NCI-H1694 (cell line): Measurements from ENCODE around the gene NOSIP.

Source experiments
- DNase-seq: peaks from one replicate; lab custom pipeline; 2025; lab: John Stamatoyannopoulos, UW

NOSIP gene

DNA sequence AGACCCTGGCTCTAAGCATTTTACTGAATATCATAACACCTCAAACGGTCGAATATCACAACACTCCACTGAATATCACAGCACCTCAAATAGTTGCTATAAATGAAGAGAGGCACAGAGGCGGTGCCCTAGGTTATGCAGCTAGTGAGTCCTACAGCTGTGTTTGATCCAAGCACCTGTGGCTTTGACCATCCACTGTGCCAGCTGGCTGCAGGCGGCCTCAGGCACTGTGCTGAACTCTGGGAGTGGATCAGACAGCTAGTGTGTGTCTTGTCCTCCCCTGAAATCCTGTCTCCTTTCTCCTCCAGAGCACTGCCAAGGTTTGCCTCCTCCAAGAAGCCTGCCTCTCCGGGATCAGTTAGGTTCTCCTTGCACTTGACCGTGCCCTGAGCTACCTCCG is 7.3 kb downstream of the NOSIP start:
- DNase-seq = no peak

DNA sequence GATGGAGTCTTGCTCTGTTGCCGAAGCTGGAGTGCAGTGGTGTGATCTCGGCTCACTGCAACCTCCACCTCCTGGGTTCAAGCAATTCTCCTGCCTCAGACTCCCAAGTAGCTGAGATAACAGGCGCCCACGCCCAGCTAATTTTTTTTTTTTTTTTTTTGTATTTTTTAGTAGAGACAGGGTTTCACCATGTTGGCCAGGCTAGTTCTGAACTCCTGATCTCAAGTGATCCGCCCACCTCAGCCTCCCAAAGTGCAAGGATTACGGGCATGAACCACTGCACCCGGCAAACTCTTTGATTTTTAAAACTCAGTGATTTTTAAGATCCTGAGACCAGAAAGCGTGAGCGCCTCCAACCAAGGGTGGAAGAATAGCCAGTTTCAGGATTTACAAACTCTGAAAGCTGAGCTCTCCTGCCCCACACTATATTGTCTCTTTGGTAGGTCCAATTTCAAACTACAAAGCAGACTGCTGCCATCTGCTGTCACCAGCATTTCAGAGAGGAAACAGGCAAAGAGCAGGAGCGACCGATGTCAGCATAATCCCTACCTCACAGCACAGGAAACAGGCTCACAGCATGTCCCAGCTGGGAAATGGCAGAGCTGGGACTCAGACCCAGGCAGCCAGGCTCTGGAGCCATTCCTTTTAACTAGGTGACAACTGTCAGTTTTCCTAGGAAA is 9.2 kb downstream of the NOSIP start:
- DNase-seq = peak; percentile 74

DNA sequence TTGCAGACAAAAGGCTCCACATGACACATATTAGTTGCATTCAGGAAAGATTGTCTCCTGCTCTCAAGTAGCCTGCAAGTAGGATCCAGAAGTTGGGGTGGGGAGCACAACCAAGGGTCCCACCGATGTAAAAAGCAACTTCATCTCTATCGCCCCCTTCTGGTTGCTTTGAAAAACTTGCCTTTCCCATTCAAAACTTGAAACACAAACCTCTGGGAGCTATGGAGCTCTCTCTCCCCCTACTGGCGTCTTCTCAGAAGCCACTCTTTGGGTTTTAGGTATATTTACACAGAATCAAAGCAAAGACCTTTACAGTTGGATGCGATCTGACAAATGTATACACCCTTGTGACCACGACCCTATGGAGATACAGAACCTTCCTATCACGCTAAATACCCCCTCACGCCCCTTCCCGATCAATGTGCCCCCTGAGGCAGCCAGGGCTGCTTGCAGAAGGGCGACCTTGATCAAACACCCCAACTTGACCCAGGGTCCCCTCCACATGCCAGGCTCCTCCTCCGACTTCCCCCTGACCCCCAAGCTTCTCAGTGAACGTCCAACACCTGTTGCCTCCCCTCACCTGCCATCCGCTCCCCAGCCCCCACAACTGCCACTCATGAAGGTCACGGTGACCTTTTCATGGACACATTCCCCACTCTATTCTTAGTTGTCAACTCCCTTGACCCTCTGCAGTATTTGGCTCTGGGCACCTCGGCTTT is 10.1 kb downstream of the NOSIP start:
- DNase-seq = peak; percentile 94

DNA sequence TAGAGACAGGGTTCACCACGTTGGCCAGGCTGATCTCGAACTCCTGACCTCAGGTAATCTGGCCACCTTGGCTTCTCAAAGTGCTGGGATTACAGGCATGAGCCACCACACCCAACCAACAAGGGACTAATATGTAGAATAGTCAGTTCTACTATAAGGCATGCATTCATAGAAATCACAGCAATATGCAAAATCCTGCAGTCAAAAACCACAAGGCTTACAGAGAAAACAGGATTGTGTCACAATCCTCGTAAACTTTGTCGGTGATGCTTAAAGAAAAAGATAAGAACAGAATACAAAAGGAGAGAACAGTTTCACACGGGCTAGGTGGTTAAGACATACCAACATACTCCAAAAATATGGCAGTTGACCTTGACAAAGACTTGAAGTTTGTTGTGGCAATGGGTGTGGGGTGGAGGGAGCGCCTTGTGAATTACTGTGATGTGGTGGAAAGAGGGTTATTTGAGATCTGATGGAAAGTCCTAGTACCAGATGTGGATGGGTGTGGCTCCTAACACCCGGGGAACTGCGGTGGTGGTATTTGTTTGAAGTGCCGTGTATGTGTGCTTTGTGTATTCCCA is 12.4 kb downstream of the NOSIP start:
- DNase-seq = no peak

DNA sequence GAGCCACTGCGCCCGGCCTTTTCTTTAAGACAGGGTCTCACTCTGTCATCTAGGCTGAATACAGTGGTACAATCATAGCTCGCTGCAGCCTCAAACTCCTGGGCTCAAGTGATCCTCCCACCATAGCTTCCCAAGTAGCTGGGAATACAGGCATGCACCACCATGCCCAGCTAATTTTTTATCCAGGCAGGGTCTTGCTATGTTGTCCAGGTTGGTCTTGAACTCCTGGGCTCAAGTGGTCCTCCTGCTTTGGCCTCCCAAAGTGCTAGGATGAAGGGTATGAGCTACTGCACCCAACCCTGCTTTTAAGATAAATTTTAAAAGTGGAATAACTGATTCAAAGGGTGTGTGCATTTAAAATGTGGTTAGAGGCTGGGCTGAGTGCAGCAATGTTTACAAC is 14.1 kb downstream of the NOSIP start:
- DNase-seq = no peak

DNA sequence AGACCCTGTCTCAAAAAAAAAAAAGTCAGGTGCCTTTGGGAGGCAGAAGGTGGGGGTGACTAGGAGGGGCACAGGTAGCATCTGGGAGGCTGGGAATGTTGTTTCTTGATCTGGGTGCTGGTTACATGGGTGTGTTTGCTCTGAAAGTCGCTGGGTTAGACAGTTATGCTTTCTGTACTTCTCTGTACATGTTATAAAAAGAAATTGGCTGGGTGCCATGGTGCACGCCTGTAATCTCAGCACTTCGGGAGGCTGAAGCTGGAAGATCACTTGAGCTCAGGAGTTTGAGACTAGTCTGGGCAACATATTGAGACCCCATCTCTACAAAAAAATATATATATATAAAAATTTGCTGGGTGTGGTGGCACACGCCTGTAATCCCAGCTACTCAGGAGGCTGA is 15.1 kb downstream of the NOSIP start:
- DNase-seq = no peak

DNA sequence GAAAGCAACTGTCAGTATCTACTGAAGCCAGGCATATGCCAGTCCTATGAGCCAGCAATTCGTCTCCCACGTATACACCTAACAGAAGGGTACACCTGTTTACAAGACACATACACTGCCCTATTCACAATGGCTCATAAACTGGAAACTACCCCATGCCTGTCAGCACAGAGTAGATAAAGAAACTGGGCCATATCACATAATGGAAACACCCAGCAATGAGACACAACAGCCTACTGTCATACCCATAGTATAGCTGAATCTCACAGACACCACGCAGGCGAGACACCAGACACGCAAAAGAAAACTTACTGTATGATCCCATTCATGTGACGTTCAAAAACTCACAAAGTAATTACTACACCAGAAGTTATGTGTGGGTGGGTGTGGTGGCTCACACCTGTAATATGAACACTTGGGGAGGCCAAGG is 15.7 kb downstream of the NOSIP start:
- DNase-seq = no peak

DNA sequence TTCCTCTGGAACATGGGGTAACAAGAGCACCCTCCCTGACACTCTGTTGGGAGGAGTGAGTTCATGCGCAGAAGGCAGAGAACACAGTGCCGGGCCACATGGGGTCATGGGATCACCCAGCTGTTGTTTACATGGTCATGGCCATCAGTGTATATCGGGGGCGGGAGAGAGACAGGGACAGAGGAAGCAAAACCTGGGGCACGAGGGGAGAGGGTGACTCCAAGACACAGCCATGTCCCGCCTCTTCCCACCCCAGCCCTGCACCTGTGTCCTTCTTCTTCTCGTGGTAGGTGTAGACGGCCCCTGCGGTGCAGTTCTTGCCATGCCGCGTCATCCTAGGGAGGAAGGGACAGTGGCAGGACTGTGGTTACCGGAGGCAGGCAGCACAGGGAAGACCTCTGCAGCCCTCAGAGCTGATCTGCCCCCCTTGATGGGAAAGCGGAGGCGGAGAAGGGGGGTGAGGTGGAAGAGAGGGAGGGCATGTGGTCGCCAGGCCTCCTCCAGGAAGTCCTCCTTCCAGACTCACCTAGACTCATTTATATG is 19.9 kb downstream of the NOSIP start:
- no peak for DNase-seq

DNA sequence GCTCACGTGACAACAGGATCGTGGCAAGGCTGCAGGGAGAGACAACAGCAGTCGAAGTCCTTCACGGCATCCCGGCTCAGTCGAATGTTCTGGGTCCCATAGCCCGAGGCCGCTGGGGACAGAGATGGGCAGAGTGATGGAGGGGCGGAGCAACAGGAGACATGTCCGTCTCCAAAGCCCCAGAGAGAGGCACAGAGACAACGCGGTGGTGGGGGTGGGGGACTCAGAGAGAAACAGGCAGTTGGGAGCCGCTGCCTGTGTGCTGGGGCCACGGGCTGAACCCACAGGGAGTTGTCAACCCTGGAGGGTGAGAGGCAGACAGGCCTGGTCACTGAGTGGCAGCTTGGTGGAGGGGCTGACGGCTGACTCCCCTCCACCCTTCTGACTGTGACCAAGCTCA is 20.4 kb downstream of the NOSIP start:
- no peak for DNase-seq

DNA sequence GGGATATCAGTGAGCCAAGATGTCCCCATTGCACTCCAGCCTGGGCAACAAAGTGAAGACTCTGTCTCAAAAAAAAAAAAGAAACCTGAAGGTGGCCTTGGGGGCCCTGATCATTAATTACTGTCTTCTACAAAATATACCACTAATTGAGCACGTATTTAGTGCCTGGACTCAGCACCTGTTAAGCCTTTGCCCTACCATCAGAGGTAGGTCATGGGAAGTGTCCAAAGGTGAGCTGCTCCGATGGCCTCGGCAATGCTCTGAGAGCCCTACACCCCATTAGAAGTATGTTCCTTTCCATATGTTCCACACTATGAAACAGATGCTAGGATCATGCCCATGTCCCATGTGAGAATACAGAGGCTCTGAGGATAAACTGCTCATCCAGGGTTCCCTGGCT is 20.9 kb downstream of the NOSIP start:
- no peak for DNase-seq

DNA sequence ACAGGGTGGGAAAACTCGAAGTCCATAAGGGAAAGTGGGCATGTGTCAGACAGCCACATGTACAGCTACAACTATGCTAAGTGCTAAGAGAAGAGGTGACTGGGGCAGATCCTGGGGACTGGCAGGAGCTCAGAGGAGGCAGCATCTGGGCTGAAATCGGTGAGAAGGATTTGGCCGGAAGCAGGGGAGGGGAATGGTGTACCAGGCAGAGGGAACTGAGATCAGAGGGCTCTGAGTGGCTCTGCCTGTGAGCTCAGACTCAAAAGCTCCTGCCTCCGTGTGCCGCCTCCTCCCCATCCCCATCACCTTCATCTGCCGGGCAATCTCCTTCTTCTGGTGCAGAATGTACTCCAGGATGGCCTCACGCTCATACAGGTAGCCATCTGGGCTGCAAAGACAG is 21.8 kb downstream of the NOSIP start:
- no peak for DNase-seq

DNA sequence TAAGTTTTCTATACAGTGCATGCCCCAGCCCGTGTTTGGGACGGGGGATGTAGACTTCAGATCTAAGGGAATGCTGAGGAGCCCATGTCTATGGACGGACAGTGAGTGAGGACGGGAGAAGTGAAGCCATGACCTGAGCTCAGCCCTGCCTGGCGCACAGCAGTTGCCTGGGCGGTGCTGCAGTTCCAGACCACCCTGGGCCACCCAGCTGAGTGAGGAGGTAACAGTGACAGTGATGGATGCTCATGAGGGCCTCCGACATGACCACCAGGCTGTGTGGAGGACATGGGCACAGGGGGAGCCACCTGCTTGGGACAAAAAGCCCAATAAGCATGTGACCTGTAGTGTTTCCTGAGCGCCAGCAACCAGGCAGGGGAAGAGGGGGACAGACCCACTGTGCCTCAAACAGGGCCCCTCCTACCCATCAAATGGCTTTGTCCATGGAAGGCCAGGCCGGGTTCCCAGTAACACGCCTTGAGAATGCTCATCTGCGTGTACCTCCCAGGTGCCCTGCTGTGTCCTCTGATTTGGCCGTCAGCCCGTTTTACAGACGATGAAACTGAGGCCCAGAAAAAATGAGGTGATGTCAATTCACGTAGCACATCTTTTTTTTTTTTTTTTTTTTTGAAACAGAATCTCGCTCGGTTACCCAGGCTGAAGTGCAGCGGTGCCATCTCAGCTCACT is 22.6 kb downstream of the NOSIP start:
- DNase-seq = no peak

DNA sequence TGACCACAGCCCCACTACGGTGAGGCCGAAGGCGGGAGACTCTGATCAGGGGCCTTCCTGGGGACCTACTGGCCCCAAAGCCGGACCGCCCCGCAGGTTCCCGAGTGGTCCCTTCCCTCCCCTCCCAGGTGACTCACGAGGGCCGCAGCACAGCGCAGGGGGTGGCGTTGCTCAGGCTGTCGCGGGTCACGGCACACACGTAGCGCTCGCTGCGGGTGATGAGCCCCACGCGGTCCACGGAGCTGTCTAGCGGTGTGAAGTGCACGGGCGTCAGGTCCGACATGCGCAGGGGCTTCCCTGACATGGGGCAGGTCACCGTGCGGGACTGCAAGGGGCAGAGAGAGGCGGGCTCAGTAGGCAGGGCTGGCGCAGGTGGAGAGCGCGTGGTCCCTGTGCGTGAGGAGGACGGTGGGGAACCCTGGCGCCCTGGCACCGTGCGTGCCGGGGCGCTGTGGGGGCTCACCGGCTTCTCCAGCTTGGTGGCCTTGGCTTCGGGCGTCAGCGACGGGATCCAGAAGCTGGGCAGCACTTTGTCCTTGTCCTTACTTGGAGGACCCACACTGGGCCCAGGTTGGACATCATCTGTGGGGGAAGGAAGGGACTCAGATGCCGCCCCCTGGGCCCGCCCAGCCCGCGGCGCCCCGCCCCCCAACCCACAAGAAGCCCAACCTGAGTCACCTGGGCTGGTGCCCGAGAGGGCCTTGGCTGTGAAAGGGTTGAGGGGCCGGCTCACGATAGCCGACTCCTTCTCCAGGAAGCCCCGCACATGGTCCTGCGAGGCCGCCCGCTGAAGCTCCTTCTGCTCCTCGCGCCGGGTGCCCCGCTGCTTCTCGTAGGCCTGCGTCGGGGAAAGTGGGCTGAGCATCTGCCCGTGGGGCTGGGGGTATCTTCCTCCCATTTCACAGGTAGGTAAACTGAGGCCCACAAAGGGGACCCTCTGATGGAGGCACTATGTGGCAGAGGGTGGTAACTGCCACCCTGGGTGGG is 23.7 kb downstream of the NOSIP start:
- no peak for DNase-seq

DNA sequence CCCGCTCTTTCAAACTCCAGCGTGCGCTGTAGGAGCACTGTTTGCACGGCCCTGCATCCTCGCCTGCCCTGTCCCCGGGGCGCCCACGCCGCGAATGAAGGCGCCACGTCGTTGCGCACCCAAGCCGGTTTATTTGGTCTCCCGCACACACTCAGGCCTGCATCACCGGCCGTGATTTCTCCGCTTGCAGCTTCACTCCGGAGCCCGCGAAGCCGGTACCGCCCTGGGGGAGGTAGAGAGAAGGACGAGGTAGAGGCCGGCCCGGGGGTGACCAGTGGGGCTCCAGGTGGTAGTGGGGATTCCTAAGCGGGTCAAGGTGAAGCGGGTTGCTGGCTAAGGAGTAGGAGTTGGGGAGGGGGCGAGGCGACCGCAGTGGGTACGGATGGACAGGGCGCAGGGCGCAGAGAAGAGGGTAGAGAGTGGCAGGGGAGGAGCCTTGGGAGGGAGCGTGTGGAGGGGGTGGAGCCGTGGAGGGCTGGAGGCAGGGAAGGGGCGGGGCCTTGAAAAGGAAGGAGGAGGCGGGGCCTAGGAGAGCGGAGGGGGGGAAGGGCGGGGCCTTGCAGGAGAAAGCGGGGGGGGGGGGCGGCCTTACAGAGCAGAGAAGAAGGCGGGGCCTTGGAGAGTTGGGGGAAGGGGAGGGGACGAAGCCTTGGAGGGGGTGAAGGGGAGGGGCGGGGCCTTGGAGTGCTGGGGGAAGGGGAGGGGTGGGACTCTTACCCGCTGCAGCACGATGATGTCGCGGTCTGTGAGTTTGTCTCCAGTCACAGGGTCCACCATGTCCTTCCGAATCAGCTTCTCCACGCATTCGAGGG is 24.6 kb downstream of the NOSIP start:
- no peak for DNase-seq

DNA sequence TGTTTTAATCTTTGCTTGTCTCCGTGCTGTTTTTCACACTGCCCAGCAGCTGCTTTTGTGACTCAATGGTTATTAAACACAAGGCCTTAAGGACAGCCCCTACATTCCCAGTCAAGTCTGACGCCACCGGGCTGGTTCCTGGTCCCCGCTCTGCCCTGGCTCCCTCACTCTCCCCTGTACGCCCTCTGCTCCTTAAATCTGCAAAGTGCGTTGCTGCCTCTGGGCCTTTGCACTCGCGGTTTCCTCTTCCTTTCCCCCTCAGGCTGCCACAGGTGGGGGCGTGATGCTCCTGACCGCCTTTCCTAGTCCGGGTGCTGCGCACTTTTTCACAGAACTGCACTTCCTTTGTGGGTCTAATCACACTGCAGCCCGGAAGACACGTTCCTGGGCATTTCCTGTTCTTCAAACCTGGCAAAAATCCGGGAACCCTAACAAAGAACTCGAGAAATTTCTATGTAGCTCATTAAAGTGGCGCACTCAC is 25.6 kb downstream of the NOSIP start:
- DNase-seq = no peak

DNA sequence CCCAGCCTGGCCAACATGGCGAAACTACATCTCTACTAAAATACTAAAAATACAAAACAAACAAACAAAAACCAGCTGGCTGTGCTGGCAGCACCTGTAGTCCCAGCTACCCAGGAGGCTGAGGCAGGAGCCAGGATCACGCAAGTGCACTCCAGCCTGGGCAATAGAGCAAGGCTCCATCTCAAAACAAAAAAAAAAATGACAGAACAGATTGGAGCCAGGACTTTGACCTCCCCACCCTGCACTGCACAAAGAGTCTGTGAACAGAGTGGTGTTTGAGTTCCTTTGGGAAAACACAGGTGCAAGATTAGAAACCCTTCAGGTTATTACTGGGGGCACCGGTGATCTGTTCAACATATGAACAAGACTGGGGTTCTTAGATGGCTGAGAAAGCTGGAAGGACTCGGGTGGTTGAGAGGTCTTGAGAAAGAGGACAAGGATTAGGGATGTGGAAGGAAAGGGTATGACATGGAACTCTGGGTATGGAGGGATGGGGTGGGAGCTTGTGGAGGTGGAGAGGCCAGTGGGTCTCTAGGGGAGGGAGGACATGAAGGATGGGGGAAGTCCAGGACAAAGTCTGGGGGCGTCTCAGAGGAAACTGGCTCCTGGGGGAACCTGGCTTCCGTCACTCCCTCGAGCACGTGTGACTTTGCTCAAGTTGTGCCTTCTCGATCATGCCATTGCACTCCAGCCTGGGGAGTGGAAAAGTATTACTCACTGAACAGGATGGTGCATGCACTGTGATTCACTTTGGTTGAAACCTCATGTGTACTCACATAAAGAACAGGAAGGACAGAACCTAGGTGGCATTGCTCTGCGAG is 26.7 kb downstream of the NOSIP start:
- no peak for DNase-seq

DNA sequence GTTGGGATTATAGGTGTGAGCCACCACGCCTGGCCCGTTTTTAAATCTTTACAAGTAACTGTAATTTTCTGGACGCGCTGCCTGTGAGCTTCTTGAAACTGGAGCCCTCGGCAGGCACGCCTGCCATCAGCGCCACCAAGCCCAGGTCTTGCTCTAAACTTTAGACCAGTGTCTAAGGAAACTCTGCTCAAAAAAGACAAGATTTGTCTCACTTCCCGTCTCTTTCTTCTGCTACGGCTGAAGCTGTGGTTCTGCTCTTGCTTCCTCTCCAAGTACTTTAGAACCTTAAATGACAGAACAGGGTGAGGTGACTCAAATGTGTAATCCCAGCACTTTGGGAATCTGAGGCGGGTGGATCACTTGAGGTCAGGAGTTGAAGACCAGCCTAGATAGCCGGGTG is 27.6 kb downstream of the NOSIP start:
- DNase-seq = no peak

DNA sequence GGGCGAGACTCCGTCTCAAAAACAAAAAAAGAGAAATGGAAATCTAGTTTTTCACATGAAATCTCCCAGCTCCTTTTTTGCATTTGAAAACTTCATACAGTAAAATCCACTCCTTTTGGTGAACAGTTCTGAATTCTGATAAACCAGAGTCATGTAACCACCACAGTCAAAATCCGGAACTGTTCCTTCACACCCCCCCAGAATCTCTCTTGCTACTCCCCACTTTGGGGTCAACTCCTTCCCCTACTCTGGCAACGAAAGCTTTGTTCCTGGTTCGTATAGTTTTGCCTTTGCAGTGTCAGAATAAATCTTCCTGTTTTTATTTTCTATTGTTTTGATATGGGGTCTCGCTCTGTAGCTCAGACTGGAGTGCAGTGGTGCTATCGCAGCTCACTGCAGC is 28.8 kb downstream of the NOSIP start:
- no peak for DNase-seq

DNA sequence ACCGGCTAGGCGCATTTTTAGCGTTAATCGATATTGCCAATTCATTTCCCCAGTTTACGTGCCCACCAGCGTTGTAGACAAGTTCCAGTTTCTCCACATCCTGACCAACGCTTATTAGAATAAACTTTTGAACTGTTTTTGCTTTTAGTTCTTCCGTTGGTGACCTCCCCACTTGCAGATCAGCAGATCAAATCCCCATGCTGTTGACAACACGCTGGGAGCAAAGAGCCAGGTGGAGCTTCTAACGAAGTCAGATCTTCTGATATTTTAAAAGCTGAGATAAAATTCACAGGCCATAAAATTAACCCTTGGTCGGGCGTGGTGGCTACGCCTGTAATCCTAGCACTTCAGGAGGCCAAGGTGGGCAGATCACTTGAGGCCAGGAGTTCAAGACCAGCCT is 31.3 kb downstream of the NOSIP start:
- DNase-seq = no peak
